HG03439 (cell line): ENCODE data around the gene CAMTA1.

Source experiments
- ATAC-seq: cut with Tn5 transposase; IDR thresholded peaks from one replicate; pipeline ENCODE4 v1.9.1; 2021; ENCODE audit warnings: mild to moderate bottlenecking, moderate library complexity; ENCODE audit not compliant: unreplicated experiment

Gene CAMTA1

GRCh38 chr1:6969762-6970161, 184.5 kb downstream of the CAMTA1 start:
- no peak for ATAC-seq

- ATAC-seq: no peak
These were observed 185.0 kb downstream of the CAMTA1 start for GRCh38 chr1:6970221-6970620.

DNA sequence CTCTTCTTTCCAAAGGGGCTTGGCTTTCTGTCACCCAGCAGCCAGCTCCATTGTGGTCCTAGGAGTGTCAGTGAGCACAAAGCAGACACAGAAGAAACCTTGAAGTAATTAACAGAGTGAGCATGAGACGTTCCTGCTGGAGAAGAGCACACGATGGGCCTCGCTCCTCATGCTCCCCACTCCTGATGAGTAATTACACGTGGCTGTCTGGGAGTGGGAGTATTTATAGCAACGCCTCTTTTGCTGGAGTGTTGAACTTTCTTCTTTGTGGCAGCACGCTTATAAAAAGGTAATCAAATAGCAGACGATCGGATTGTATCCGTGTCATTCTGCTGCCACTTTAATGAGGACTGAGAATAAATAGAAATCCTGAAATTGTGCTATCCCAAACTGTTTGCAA, 185.8 kb downstream of the CAMTA1 start:
- no peak for ATAC-seq

DNA sequence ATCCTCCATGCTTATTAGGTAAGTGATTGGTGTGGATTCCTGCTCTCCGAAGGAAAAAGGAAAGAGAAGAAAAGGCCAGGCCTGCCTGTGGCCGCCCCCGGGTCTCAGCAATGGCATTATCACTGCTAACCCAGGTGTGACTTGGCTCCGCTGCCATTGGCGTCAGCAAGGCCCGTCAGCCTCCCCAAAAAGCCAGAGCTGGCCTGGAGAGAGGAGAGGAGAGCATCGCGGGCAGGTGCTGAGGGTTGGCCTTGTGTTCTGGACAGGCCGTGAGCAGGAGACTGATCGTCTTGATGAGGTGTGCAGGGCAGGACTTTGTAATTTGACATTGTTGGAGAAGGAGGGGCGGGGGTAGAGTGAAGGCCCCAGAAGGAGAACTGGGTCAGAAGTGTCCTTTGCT, 186.4 kb downstream of the CAMTA1 start:
- no peak for ATAC-seq

GRCh38 chr1:6972399-6972798, 187.1 kb downstream of the CAMTA1 start:
- no peak for ATAC-seq

DNA sequence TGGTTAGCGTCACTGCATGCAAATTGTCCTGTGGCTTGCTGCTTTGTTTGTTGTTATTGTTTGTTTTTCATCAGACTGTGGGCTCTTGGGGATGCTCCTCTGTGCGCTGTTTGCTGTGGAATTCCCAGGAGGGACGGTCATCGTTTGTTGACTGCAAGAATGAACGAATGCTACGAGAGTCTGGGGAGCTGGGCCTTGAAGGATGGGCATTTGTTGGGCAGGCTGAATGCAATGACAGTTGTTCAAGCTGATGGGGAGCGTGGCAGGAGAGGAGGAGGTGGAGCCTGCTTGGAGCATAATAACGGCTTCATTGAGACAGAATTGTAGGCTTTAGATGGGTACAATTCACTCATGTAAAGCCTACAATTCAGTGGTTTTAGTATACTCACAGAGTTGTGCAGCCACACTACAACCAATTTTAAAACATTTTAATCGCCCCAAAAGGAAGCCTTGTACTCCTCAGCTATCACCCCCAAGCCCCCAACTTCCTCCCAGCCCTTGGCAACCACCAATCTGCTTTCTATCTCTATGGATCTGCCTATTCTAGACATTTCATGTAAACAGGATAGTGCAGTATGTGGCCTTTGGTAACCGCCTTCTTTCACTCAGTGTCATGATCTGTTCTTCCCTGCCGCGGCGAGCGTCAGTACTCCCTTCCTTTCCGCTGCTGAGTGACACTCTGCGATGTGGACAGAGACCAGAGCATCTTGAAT, 190.2 kb downstream of the CAMTA1 start:
- no peak for ATAC-seq

GRCh38 chr1:6976044-6976375, 190.8 kb downstream of the CAMTA1 start:
- no peak for ATAC-seq

DNA sequence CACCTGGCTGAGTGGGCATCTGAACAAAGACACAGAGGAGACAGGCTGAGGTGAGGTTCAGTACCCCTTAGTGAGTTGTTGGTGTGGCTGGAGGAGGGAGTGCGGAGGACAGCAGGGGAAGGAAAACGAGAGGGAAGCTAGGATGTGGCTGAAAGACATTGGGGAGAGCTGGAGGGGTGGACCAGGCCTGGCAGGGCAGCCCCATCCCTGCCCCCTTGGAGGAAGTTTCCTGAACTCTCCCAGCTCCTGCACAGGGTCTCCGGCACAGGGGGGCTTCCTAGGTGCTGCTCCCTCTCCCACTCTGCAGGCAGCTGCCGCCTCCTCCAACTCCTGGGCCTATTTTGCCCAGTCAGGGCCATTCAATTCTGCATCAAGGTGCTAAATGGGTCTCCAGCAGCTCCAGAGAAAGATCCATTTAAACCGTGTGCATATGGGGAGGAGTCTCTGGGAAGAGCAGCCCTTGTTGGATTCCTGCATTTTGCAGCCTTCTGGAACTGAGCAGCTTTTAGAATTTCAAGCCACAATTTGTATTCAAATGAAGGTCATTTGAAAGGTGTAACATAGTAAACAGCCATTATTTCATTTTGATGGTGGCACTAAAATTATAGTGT, 193.9 kb downstream of the CAMTA1 start:
- no peak for ATAC-seq

DNA sequence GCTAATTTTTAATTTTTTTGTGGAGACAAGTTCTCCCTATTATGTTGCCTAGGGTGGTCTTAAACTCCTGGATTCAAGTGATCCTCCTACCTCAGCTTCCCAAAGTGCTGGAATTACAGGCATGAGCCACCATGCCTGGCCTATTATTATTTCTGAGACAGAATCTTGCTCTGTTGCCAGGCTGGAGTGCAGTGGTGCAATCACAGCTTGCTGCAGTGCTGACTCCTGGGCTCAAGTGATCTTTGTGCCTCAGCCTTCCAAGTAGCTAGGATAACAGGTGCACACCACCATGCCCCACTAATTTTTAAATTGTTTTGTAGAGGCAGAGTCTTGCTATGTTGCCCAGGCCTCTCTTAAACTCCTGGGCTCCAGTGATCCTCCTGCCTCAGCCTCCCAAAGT, 196.3 kb downstream of the CAMTA1 start:
- no peak for ATAC-seq

DNA sequence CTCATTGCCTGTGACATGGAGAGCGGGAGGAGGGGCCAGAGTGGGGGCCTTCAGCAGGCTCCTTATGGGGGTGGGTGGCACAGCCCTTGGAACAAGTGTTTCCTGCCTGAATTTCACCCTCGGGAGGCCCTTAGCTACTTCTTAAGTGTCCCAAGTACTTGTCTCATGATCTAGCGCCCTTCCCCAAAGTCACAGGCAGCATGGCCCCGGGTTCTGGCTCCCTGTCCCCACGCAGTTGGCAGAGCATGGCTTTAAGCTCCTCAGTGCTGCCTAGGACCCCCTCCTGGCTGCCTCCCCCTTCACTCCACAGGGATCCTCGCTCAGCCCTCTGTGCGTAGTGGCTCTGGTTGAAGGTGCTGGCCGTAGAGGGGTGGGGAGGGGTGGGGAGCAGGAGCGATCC, 197.2 kb downstream of the CAMTA1 start:
- ATAC-seq: no peak

GRCh38 chr1:6982860-6983259, 197.6 kb downstream of the CAMTA1 start:
- no peak for ATAC-seq

DNA sequence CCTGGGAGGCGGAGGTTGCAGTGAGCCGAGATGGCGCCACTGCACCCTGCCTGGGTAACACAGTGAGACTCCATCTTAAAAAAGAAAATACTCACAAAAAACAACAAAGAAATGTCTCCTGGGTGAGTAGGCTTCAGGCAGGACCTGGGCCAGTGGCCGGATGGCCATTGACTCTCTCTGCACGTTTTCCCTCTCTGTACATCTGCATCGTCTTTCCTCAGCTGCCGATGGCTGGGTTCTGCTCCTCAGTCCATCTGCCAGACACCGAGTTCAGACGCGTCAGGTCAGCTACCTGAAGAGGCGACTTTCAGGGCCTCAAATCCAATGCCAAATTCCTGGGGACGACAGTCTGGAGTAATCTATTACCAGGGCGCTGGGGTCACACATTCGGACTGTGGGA, 199.3 kb downstream of the CAMTA1 start:
- no peak for ATAC-seq

GRCh38 chr1:6984986-6985385, 199.7 kb downstream of the CAMTA1 start:
- ATAC-seq: no peak

GRCh38 chr1:6985549-6986276, 200.5 kb downstream of the CAMTA1 start:
- ATAC-seq: no peak

DNA sequence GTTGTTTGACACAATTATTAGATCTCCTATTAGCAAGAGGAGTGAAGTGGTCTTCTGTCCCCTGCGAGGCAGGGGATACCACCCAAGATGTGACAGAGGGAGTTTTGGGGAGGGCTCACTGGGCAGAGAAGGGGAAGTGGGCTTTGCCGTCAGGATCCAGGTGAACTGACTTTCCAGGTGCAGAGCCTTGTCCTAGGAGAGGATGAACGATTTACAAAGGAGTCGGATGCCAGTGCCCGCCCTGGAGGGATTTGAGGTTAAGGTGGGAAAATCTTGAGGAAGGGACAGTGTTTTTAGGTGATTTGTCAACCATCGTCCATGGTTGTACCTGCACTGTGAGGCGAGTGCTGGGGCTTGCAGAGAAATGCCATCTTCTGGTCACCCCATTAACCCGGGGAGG, 201.0 kb downstream of the CAMTA1 start:
- ATAC-seq: no peak

GRCh38 chr1:6987940-6988339, 202.7 kb downstream of the CAMTA1 start:
- no peak for ATAC-seq

DNA sequence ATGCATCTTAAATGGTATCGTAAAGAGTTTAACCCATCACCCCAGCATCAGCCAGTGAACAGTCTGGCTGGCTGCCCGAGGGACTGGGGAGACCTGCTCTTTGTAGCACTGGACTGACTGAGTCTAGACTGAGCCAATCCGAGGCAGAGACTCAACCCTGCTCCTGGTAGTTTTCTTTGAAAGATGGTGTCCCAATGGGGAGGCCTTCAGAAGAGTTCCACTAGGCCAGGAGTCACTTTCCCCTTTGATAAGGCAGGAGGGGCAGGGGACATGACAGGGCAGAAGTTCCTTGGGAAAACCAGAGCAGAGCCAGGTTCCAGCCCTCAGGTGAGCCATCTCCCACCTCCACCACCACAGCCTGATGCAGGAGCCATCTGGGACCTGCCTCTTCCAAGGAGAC, 203.5 kb downstream of the CAMTA1 start:
- ATAC-seq: no peak

- ATAC-seq: no peak
These were observed 204.2 kb downstream of the CAMTA1 start for GRCh38 chr1:6989212-6990159.

- ATAC-seq: no peak
These were observed 206.0 kb downstream of the CAMTA1 start for GRCh38 chr1:6991266-6991665.

DNA sequence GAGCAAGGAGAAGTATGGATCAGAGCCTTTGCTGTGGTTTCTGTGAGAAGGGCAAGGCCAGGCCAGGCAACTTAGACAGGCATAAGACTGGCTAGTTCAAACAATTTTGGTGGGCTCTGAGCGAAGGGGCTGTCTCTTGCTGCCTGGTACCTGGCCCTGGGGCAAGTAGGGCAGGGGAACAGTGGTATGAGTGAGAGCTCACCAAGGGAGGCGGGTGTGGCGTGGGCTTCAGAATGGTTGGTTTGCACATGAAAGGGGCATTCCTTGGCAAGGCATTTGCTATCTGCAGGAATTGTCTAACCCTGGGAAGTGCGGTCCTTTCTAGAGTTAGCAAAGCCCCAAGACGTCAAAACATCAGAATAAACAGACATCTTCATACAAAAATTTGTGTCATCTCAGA, 210.5 kb downstream of the CAMTA1 start:
- ATAC-seq: no peak

GRCh38 chr1:6996371-6996770, 211.1 kb downstream of the CAMTA1 start:
- no peak for ATAC-seq
